Measurements from ENCODE around the gene TULP3.

GRCh38 chr12:2941524-2941923 lies 50.8 kb downstream of the TULP3 start:
- TF ChIP-seq CTCF (IDR thresholded peaks at IDR 0.05) (no peak), POLR2AphosphoS5 (IDR thresholded peaks at IDR 0.05; ENCODE audit: insufficient read depth in 1 of 2, low read depth in 1 of 2) (no peak)

Measured in vagina (tissue), 2 donors.